Measurements from ENCODE around the gene RPL15.

DNA sequence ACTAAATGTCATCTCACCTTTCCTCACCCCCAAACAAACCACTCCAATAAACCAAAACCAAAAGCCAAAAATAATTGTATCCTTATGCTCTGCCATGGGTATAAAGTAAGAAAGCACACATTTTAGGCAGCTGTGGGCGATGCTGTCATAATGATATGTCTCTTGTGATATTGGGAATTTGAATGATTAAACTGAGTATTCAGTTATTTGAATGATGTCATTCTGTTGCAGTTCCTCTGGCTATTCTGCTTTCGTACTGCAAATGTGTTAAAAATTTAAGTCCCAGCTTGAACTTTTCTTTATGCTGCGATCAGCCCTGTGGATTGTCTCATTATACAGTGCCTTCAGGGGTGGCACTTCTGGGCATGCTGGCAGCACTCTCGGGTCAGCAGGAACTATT is 17.3 kb downstream of the RPL15 start:
- TF ChIP-seq, protein P1, sequence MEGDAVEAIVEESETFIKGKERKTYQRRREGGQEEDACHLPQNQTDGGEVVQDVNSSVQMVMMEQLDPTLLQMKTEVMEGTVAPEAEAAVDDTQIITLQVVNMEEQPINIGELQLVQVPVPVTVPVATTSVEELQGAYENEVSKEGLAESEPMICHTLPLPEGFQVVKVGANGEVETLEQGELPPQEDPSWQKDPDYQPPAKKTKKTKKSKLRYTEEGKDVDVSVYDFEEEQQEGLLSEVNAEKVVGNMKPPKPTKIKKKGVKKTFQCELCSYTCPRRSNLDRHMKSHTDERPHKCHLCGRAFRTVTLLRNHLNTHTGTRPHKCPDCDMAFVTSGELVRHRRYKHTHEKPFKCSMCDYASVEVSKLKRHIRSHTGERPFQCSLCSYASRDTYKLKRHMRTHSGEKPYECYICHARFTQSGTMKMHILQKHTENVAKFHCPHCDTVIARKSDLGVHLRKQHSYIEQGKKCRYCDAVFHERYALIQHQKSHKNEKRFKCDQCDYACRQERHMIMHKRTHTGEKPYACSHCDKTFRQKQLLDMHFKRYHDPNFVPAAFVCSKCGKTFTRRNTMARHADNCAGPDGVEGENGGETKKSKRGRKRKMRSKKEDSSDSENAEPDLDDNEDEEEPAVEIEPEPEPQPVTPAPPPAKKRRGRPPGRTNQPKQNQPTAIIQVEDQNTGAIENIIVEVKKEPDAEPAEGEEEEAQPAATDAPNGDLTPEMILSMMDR (IDR thresholded peaks at IDR 0.05): no peak
- TF ChIP-seq POLR2A (IDR thresholded peaks at IDR 0.05) (no peak), POLR2AphosphoS5 (IDR thresholded peaks at IDR 0.05) (no peak)
